CD4-positive, CD25-positive, alpha-beta regulatory T cell (primary cell): ENCODE results near the gene EBLN1. TPM values are rescaled to one million over a fixed set of nuclear protein-coding genes. Genes with fewer than 3 reads are reported as not detected.

Experiments
- polyA plus RNA-seq, 4 donors: library from polyadenylated mRNA; unstranded; fragments of 300-500 nt; fragmentation: Illumina TruSeq; gene quantifications; one replicate each; pipeline ENCODE4 v1.2.3, GENCODE V29; 2021
- total RNA-seq: library from RNA; stranded (reverse); gene quantifications from one replicate; pipeline ENCODE4 v1.2.3, GENCODE V29; 2022

Gene EBLN1
- total and polyA plus RNA-seq, 5 donors from 2014 or later: not detected

Other genes with a start within 250 kb of the EBLN1 start
- 23.2 TPM for gene DNAJC1, start 214.3 kb downstream of the EBLN1 start, total RNA-seq
- 10 to 100 TPM; 12.9 to 27.5 (median 18.8) TPM for gene DNAJC1, start 214.3 kb downstream of the EBLN1 start, polyA plus RNA-seq
- 30.6 TPM for gene COMMD3, start 98.4 kb upstream of the EBLN1 start, total RNA-seq
- gene COMMD3, start 98.4 kb upstream of the EBLN1 start, polyA plus RNA-seq: 10 to 100 TPM; 85.3 to 99.8 (median 93.6) TPM
- gene BMI1, start 103.1 kb upstream of the EBLN1 start, total RNA-seq: 35.3 TPM
- gene BMI1, start 103.1 kb upstream of the EBLN1 start, polyA plus RNA-seq: 10 to 100 TPM; 27.0 to 35.3 (median 31.0) TPM
- not detected for gene SPAG6, start 127.5 kb upstream of the EBLN1 start, total RNA-seq
- under 1 TPM in 2 of 4 donors, not detected in 2; 0.15 to 0.18 TPM for gene SPAG6, start 127.5 kb upstream of the EBLN1 start, polyA plus RNA-seq